IMR-90 (cell line): Measurements from ENCODE around the gene ARMH4.

ENCODE experiments used
- CEBPB ChIP-seq: IDR thresholded peaks from 2 replicates; pipeline ENCODE4 v1.6.1; 2012; ENCODE audit warnings: low read depth, low read length, improper control_type of control experiment
- FOS ChIP-seq: fragments of 150-350 bp; IDR thresholded peaks from 2 replicates; pipeline ENCODE4 v1.6.1; 2016; ENCODE audit warnings: low read depth, low read length
- MAFK ChIP-seq: IDR thresholded peaks from 2 replicates; pipeline ENCODE4 v1.6.1; 2012; ENCODE audit warnings: low read depth, low read length, improper control_type of control experiment
- MAZ ChIP-seq: IDR thresholded peaks from 2 replicates; pipeline ENCODE4 v1.6.1; 2012; ENCODE audit warnings: low read depth, mild to moderate bottlenecking, low read length, improper control_type of control experiment, moderate library complexity, borderline replicate concordance
- MXI1 ChIP-seq: IDR thresholded peaks from 2 replicates; pipeline ENCODE4 v1.6.1; 2012; ENCODE audit warnings: low read depth, mild to moderate bottlenecking, low read length, moderate library complexity, borderline replicate concordance
- POLR2A ChIP-seq: IDR thresholded peaks from 2 replicates; pipeline ENCODE4 v1.6.1; 2012; ENCODE audit warnings: mild to moderate bottlenecking, low read depth, low read length
- RAD21 ChIP-seq: IDR thresholded peaks from 2 replicates; pipeline ENCODE4 v1.6.1; 2012; ENCODE audit warnings: low read length, improper control_type of control experiment
- RCOR1 ChIP-seq: IDR thresholded peaks from 2 replicates; pipeline ENCODE4 v1.6.1; 2012; ENCODE audit warnings: mild to moderate bottlenecking, low read length, improper control_type of control experiment; ENCODE audit not compliant: insufficient replicate concordance
- RFX5 ChIP-seq: IDR thresholded peaks from 2 replicates; pipeline ENCODE4 v1.8.0; 2012; ENCODE audit warnings: low read depth, mild to moderate bottlenecking, low read length, moderate library complexity
- SMC3 ChIP-seq: fragments of 150-350 bp; IDR thresholded peaks from 2 replicates; pipeline ENCODE4 v1.6.1; 2016; ENCODE audit warnings: low read depth, mild to moderate bottlenecking, antibody characterized with exemption, low read length, moderate library complexity
- TF ChIP-seq, protein P1 (sequence below): conservative IDR thresholded peaks from 2 replicates; pipeline ENCODE4 v1.5.1; 2012; ENCODE audit warnings: mild to moderate bottlenecking, low read depth, low read length, improper control_type of control experiment
- TF ChIP-seq, protein P2 (sequence below): fragments of 150-350 bp; IDR thresholded peaks from 2 replicates; pipeline ENCODE4 v1.6.1; 2016; ENCODE audit warnings: low read depth, mild to moderate bottlenecking, low read length, moderate library complexity, borderline replicate concordance

DNA sequence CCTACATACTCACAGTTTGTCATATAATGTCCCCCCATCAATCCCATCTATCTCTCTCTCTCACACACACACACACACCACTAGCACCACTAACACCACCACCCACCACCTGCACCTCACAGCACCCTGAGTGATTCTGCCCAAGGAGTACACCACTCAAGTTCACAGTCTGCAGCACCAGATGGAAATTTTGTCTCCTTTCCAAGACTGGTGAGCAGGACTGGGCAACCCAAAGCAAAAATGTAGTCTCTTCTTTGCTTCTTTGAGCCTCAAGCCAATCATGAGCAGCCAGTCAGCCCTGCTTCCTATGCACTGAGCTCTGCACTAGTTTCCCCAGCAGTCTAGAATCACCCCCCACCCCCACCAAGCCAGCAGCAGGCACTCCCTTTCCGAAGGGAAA, 15.0 kb upstream of the ARMH4 start:
- TF ChIP-seq, protein P1, sequence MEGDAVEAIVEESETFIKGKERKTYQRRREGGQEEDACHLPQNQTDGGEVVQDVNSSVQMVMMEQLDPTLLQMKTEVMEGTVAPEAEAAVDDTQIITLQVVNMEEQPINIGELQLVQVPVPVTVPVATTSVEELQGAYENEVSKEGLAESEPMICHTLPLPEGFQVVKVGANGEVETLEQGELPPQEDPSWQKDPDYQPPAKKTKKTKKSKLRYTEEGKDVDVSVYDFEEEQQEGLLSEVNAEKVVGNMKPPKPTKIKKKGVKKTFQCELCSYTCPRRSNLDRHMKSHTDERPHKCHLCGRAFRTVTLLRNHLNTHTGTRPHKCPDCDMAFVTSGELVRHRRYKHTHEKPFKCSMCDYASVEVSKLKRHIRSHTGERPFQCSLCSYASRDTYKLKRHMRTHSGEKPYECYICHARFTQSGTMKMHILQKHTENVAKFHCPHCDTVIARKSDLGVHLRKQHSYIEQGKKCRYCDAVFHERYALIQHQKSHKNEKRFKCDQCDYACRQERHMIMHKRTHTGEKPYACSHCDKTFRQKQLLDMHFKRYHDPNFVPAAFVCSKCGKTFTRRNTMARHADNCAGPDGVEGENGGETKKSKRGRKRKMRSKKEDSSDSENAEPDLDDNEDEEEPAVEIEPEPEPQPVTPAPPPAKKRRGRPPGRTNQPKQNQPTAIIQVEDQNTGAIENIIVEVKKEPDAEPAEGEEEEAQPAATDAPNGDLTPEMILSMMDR: no peak
- TF ChIP-seq RAD21: no peak
- TF ChIP-seq POLR2A: no peak
- TF ChIP-seq SMC3: no peak
- no peak for TF ChIP-seq CEBPB
- no peak for TF ChIP-seq MAFK
- TF ChIP-seq RCOR1: no peak
- TF ChIP-seq MAZ: no peak
- no peak for TF ChIP-seq MXI1
- TF ChIP-seq, protein P2, sequence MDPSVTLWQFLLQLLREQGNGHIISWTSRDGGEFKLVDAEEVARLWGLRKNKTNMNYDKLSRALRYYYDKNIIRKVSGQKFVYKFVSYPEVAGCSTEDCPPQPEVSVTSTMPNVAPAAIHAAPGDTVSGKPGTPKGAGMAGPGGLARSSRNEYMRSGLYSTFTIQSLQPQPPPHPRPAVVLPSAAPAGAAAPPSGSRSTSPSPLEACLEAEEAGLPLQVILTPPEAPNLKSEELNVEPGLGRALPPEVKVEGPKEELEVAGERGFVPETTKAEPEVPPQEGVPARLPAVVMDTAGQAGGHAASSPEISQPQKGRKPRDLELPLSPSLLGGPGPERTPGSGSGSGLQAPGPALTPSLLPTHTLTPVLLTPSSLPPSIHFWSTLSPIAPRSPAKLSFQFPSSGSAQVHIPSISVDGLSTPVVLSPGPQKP: no peak
- no peak for TF ChIP-seq FOS
- no peak for TF ChIP-seq RFX5
